RWPE1 (cell line): ENCODE measurements around the gene CBX5.

Experiments
- CTCF ChIA-PET: fragments of 350-600 bp; sonication (Branson Sonifier 250); formaldehyde crosslinking; extraction: SDS; loops from one replicate; lab custom pipeline; 2021; lab: Yijun Ruan, JAX
- POLR2A ChIA-PET: fragments of 400-600 bp; formaldehyde crosslinking; extraction: SDS; loops from one replicate; lab custom pipeline; 2020; ENCODE audit warnings: antibody characterized with exemption; ENCODE audit not compliant: low non-redundant PET; lab: Yijun Ruan, JAX
- DNase-seq: peaks from one replicate; pipeline ENCODE4 v3.0.0; 2012; ENCODE audit warnings: low spot score
- H3K27ac ChIP-seq: fragments of 450-650 bp; 2 replicates; pipeline ENCODE4 v1.5.1; 2017
- TF ChIP-seq, protein P1 (sequence below): fragments of 450-650 bp; conservative IDR thresholded peaks from 2 replicates; pipeline ENCODE4 v1.5.1; 2017; ENCODE audit warnings: low read depth, mild to moderate bottlenecking

CBX5 gene

GRCh38 chr12:54253240-54253639 lies 26.7 kb downstream of the CBX5 start:
- no peak for DNase-seq
- H3K27ac ChIP-seq = peak overlapping the region; percentile 55
- ChIA-PET CTCF (interaction anchor here (0.6 kb wide), 2 partner anchors 46 to 72 kb away, joined by 3 to 4 read pairs; partner anchors contain the start of gene COPZ1), POLR2A (no interaction called here)
- TF ChIP-seq, protein P1, sequence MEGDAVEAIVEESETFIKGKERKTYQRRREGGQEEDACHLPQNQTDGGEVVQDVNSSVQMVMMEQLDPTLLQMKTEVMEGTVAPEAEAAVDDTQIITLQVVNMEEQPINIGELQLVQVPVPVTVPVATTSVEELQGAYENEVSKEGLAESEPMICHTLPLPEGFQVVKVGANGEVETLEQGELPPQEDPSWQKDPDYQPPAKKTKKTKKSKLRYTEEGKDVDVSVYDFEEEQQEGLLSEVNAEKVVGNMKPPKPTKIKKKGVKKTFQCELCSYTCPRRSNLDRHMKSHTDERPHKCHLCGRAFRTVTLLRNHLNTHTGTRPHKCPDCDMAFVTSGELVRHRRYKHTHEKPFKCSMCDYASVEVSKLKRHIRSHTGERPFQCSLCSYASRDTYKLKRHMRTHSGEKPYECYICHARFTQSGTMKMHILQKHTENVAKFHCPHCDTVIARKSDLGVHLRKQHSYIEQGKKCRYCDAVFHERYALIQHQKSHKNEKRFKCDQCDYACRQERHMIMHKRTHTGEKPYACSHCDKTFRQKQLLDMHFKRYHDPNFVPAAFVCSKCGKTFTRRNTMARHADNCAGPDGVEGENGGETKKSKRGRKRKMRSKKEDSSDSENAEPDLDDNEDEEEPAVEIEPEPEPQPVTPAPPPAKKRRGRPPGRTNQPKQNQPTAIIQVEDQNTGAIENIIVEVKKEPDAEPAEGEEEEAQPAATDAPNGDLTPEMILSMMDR = no peak

DNA sequence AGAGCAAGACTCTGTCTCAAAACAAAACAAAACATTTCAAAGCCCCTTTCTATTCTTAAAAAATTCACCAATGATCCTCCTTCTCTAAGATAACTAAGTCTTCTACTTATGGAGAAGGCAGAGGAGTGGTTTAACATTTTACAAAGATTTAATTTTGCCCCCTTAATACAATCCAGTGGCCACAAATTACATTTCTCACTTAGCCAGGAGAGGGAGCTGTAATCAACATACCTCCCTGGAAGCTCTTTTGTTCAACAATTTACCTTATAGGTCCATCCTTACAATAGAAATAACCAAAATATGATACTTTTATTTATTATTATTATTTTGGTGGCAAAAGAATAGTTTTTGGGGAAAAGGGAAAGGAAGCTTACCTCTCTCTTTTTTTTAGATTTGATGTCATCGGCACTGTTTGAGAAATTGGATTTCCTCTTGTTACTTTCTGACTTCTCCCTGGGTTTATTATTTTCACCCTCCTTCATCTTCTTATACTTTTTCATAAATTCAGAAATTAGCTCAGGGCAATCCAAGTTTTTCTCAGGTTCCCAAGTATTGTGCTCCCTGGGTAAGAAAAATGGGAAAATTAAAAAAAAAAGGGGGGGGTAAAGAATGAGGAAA lies 28.1 kb downstream of the CBX5 start:
- peak; percentile 57 for DNase-seq
- CTCF ChIA-PET = interaction anchor here (0.6 to 1.3 kb wide), 12 partner anchors 11 to 627 kb away, joined by 3 to 6 read pairs (median 4); no protein-coding TSS in a partner anchor
- peak overlapping the region; percentile 27; the same call in 1 of the 2 replicates for H3K27ac ChIP-seq
- POLR2A ChIA-PET = no interaction called here
- TF ChIP-seq, protein P1 = peak; percentile 74

DNA sequence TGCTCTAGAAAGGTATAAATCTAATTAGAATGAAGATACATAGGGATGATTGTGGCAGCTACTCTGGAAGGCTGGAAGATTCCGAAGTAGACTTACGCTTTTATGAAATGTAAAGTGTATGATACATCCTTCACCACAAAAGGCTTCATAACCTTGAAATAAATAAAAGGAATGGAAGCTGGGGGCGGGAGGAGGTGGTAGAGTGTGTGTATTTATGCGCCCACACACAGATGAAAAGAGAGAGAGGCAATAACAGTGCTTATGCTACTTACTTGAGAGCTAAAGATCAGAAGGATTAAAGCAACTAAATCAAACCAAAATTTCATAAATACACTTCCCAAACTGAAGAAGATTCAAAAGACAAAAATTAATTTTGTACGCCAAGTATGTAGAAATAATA lies 30.4 kb downstream of the CBX5 start:
- ChIA-PET CTCF (interaction anchor here (1.0 kb wide), 1 partner anchor 16 kb away, joined by 3 read pairs; no protein-coding TSS in a partner anchor), POLR2A (no interaction called here)
- no peak for DNase-seq
- no peak overlapping the region for H3K27ac ChIP-seq
- TF ChIP-seq, protein P1 = no peak

DNA sequence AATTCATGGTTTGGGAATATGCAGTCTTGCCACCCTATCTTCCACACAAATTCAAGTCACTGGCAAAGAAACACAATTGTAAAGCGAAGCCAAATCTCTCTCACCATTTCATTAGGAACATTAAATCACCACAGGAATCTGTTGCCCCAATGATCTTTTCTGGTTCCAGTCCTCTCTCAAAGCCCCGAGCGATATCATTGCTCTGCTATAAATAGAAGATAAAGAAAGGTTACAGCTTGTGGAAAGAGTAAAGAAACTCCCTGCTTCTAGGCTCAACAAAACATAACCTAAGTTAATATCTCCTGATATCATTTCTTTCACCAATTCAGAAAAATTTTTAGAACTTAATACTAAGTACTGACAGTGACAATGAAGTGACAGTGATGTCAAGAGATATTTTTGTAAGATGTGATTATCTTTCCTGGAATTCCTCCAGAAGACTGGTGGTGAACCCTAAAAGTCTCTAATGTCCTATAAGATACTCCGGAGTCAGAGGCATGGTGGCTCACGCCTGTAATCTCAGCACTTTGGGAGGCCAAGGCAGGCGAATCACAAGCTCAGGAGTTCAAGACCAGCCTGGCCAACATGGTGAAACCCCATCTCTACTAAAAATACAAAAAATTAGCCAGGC lies 33.8 kb downstream of the CBX5 start:
- ChIA-PET CTCF (no interaction called here), POLR2A (no interaction called here)
- TF ChIP-seq, protein P1 = no peak
- H3K27ac ChIP-seq = no peak overlapping the region
- no peak for DNase-seq

DNA sequence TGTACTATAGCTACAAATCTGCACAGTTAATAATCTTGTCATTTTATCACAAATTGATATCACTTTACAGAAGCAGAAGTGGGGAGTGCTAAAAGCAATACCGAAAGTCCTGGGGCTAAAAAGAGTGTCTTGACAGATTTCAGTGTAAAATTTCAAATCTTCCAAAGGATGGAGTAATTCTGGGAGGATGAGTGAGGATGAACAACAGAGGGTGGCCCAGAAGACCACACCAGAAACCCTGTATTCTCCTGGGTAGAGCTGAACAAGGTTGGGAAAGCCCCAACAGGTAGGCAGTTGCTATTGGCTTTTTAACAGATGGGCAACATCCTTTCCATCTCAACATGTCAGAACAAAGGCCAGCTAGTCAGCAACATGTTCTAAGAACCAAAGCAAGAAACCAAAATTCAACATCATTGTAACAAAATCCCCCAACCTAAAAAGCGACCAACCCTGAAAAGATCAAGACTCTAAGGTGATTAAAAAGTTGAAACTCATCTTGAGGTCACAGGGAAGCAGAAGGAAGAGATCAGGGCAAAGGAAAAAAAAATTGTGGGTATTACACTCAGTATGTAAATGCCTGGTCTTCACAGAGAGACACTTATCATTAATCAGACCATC lies 38.8 kb downstream of the CBX5 start:
- ChIA-PET POLR2A (no interaction called here), CTCF (interaction anchor here (1.8 kb wide), 1 partner anchor 11 kb away, joined by 6 read pairs; no protein-coding TSS in a partner anchor)
- no peak for DNase-seq
- TF ChIP-seq, protein P1 = no peak
- H3K27ac ChIP-seq = no peak overlapping the region

DNA sequence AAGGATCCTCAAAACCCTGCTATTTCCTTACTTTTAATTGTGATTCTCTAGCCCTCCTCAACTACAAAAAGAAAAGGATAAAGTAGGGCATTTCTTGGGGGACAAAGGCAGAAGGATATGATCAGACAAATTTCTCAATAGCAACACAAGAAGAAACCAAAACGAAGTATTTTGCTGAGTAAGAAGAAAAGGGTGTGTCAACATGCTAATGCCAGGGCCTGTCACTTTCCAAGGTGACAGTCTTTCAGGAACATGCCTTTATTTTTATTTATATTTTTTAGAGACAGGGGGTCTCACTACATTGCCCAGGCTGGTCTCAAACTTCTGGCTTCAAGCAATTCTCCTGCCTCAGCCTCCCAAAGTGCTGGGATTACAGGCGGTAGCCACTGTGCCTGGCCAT lies 39.8 kb downstream of the CBX5 start:
- CTCF ChIA-PET = interaction anchor here (0.9 to 1.8 kb wide), 2 partner anchors 12 kb away, joined by 4 to 6 read pairs; no protein-coding TSS in a partner anchor
- no peak overlapping the region for H3K27ac ChIP-seq

More for the DNA sequence above, 39.8 kb downstream of the CBX5 start:
- DNase-seq = no peak
- TF ChIP-seq, protein P1 = no peak
- POLR2A ChIA-PET = no interaction called here
